ENCODE results near the gene TADA1.
A peak's percentile ranks its signal among the peaks of the same experiment; 100 is the strongest.

TADA1 gene

DNA sequence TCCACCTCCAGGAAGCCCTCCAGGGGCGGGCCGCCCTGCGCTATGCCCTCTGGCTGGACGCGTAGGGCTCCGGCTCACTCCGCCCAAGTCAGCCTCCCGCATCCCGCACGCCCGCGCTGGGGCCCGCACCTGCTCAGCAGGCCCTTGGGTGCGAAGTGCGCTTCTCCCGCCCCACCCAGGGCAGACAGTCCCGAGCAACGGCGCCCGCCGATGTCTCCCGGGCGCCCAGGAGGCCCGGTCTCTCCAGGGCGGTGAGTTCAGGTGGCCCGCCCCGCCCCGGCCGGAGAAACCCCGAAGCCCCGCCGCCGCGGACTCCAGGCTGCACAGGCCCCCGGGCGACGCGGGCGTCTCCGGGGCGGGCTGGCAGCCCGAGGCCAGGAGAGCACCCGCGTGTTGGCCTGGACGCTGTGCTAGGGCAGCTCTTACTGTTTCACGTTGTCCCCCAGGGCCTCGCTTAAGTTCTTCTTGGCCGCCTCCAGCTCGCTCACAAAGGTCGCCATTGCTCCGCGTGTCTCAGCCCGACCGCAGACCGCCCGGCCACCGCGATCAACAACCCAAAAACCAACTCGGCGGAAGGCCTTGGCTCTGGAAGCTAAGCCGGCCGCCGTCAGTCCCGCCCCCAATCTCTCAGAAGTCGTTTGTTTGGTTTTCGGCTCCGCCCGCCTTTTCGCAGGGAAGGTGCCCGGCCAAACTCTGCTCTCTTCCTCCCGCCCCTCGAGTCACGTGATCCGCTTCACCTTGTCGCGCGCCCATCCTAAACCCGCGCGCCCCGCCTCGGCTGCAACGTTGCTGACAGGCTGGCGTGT lies at the start of gene TADA1:
Gene TADA1, minus strand, starts transcription at position 531 of the 806 bp plus-strand sequence. Its CDS starts 31 bp downstream, at position 500.
- DNase-seq (ENCODE audit: low spot score): peak; percentile 97

- no peak for DNase-seq (ENCODE audit: low spot score)
Measured at GRCh38 chr1:166924823-166925541, 48.9 kb upstream of the TADA1 start.

GRCh38 chr1:166920561-166921475 lies 44.8 kb upstream of the TADA1 start:
- DNase-seq (ENCODE audit: low spot score): no peak

- DNase-seq (ENCODE audit: low spot score): no peak
Measured at GRCh38 chr1:166918956-166919316, 42.9 kb upstream of the TADA1 start.

GRCh38 chr1:166918088-166918955 lies 42.3 kb upstream of the TADA1 start:
- DNase-seq (ENCODE audit: low spot score): no peak

DNA sequence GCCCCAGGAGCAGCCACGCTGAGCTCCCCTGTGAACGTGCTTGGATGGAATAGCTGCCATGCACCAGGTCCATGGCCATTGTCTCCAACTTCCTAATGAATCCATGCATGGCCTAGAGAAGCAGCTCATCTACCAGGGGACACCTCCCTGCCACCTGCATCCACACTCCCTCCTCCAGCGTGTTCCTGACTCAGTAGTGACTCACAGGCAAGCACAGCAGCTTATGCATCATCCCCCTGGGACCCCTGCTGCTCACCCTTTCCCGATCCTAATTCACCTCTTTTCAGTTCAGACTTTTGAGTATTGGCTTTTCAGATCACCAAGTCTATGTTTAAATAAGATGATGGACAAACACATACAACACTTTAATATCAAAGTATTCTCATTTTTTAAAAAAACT lies 39.9 kb upstream of the TADA1 start:
- DNase-seq (ENCODE audit: low spot score): no peak

GRCh38 chr1:166915042-166915441 lies 39.0 kb upstream of the TADA1 start:
- no peak for DNase-seq (ENCODE audit: low spot score)

GRCh38 chr1:166914111-166914510 lies 38.0 kb upstream of the TADA1 start:
- no peak for DNase-seq (ENCODE audit: low spot score)

GRCh38 chr1:166911624-166912023 lies 35.6 kb upstream of the TADA1 start:
- DNase-seq (ENCODE audit: low spot score): no peak

- peak; percentile 77 for DNase-seq (ENCODE audit: low spot score)
Measured at GRCh38 chr1:166910396-166910994, 34.4 kb upstream of the TADA1 start.

GRCh38 chr1:166908942-166909341 lies 32.9 kb upstream of the TADA1 start:
- no peak for DNase-seq (ENCODE audit: low spot score)

DNA sequence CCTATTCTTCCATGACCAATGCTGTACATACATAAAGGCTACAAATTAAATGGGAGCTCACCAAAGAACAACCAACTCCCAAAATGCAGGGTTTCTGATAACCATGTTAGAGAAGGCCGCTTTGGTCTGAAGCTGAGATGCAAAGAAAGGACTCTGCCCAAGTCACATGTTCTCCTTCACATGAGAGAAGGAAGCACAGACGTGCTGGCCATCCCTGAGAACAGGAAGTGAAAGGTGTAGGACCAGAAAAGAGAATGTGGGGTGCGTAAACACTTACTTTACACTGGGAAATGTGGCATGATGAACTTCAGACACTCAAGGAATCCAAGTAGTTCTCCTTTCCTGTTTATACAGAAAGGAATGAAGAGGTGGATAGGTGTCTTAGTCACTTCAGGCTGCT lies 31.7 kb upstream of the TADA1 start:
- DNase-seq (ENCODE audit: low spot score): no peak

- DNase-seq (ENCODE audit: low spot score): no peak
Measured at GRCh38 chr1:166907051-166907450, 31.0 kb upstream of the TADA1 start.

GRCh38 chr1:166906647-166907046 lies 30.6 kb upstream of the TADA1 start:
- no peak for DNase-seq (ENCODE audit: low spot score)

DNA sequence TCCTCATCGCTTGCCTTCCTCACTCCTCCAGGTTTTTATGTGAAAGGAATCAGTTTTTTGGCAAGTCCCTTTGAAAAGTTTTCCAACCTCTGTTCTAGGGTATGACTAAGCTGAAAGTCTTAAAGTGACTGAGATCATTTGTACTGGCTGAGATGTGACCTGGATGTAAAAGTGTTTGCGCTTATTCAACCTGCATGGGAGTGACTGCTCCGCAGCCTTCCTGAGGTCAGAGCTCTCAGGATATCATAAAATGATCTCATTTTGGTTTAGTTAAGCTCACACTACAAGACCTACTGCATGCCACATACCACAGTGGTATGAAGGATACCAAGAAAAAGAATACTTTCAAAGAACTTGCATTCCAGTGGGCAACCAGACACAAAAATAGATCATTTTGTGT lies 29.8 kb upstream of the TADA1 start:
- peak; percentile 7 for DNase-seq (ENCODE audit: low spot score)

DNA sequence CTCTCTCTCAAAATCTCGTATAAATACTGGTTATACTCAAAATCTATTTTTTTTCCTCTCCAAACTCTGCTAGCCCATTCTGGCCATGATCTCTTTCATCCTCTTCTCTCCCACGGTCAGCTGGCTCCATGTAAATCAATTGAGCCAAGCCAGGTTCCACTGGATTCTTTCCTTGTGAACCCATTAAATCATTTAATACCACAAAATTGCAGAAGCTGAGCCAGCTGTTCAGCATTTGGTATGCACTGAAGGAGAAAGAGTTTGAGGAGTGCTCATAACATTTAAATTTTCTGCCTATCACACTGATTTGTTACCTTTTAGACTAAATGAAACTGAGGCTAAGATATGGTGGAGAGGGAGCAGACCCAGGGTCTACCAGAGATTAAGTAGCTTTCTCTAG lies 29.1 kb upstream of the TADA1 start:
- DNase-seq (ENCODE audit: low spot score): no peak

DNA sequence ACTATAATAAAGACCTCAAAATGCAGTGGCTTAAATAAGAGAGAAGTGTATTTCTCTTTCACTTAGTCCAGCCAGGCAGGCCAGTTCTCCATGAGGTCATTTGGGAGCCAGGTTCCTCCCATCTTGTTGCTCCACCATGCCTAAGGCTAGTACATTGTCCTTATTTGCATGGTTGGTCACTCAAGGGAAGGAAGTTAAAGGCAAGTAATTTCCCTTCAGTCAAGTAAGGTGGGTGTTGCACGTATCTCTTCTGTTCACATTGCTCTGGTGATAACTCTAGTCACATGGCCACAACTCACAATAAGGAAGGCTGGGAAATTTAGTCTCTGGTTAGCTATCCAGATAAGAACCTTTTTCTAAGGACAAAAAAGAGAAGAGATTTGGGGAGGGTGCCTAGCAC lies 27.2 kb upstream of the TADA1 start:
- DNase-seq (ENCODE audit: low spot score): no peak

GRCh38 chr1:166902279-166902678 lies 26.2 kb upstream of the TADA1 start:
- DNase-seq (ENCODE audit: low spot score): no peak

- DNase-seq (ENCODE audit: low spot score): no peak
Measured at GRCh38 chr1:166900987-166901386, 24.9 kb upstream of the TADA1 start.

GRCh38 chr1:166899769-166900168 lies 23.7 kb upstream of the TADA1 start:
- no peak for DNase-seq (ENCODE audit: low spot score)

DNA sequence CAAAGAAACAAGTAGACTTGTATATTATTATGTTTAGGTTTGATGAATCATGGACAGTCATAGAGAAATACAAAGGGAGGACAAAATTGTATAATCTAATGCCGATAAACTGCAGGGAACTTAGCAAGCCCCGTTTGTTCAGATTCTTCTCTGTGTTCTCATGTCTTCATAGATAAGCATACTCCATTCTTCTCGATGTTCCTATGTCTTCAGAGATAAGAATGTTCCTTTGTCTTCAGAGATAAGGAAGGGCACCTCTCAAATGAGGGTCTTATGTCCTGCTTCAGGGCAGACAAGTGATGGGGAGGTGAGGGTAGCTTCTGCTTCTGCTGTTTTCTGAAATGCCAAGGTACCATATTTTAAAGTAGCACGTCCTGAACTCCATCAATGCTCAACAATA lies 19.7 kb upstream of the TADA1 start:
- no peak for DNase-seq (ENCODE audit: low spot score)

All from globus pallidus (tissue), 1 donor.